GM12872 (cell line): ENCODE measurements around the gene AMOT.

Experiments used
- TF ChIP-seq, protein P1 (sequence below): IDR thresholded peaks from 3 replicates; pipeline ENCODE4 v1.5.1; 2011; ENCODE audit warnings: low read depth, mild to moderate bottlenecking, low read length, moderate library complexity; ENCODE audit not compliant: insufficient read depth

AMOT gene

DNA sequence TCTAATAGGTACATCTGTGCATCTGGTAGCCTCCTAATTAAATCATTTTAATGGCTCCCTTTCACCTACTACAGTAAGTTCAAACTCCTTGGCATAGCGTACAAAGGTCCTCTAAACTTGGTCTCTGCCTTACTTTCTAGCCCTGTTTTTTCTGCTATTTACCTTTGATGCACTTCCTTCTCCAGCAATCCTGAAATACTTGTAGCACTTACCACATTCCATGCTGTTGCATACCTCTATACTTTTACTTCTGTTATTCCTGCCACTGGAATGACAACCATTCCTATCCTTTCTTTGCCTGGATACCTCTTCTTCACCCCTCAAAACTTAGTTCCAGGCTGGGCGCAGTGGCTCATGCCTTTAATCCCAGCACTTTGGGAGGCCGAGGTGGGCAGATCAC is 104.3 kb downstream of the AMOT start:
- TF ChIP-seq, protein P1, sequence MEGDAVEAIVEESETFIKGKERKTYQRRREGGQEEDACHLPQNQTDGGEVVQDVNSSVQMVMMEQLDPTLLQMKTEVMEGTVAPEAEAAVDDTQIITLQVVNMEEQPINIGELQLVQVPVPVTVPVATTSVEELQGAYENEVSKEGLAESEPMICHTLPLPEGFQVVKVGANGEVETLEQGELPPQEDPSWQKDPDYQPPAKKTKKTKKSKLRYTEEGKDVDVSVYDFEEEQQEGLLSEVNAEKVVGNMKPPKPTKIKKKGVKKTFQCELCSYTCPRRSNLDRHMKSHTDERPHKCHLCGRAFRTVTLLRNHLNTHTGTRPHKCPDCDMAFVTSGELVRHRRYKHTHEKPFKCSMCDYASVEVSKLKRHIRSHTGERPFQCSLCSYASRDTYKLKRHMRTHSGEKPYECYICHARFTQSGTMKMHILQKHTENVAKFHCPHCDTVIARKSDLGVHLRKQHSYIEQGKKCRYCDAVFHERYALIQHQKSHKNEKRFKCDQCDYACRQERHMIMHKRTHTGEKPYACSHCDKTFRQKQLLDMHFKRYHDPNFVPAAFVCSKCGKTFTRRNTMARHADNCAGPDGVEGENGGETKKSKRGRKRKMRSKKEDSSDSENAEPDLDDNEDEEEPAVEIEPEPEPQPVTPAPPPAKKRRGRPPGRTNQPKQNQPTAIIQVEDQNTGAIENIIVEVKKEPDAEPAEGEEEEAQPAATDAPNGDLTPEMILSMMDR = no peak

DNA sequence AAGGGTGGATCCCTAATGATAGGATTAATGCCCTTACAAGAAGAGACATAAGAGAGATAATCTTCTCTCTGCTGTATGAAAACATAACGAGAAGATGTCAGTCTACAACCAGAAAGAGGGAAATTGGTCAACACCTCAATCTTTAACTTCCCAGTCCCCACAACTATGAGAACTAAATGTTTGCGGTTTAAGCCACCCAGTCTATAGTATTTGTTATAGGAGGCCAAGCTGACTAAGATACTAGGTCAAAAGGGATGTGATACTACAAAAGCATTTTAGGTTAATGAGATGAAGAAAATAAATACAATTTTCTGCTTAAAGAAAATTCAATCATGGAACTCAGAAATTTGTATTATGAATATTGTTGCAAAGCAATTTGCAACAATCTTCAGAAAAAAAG is 105.5 kb downstream of the AMOT start:
- TF ChIP-seq, protein P1 = no peak

DNA sequence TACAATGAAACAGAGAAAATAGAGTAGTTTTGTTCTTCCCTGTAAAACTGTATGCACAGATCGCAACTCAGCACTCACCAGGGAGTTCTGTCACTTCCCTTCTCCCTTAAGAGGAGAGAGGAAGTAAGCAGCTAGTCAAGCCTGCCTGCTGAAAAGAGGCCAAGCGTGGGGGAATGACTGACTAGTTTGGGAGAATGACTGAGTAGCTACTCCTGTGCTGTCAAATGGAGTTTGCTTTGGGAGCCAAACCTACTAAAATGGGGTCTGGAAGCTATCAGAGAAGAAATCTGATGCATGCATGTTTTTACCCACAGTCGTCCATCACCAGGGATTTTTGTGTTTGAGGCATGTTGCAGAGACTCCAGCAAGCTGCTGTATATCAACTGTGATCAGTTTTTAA is 106.3 kb downstream of the AMOT start:
- TF ChIP-seq, protein P1 = no peak

DNA sequence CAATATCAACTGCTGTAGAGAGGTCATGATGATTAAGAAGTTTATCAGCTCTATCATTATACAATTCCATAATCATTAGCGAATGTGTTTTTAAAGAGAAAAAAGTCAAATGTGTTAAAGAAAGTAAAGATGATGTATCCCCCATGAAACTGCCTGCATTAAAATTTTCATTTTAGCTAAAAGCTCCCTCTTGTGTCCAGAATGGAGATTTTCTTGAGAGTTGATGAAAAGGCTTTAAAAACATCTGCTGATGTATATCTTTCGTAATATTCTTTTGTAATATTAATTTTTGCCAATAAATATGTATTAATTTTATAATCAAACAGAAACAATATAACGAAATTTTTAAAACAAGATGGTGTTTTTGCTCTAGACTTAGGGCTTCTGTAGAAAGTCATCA is 108.8 kb downstream of the AMOT start:
- TF ChIP-seq, protein P1 = no peak
